Endothelial cell (in vitro differentiated cells): ENCODE results near the gene ANGPTL4. TPM values are rescaled to one million over a fixed set of nuclear protein-coding genes. Genes with fewer than 3 reads are reported as not detected.
A peak's percentile ranks its signal among the peaks of the same experiment; 100 is the strongest.

Source experiments
- DNase-seq: peaks from one replicate; pipeline ENCODE4 v3.0.0; 2021; ENCODE audit warnings: low spot score
- H3K27ac Mint-ChIP-seq: one replicate; pipeline ENCODE4 v1.8.0; 2021; ENCODE audit warnings: mixed read lengths, inconsistent platforms; ENCODE audit not compliant: unreplicated experiment
- H3K27me3 Mint-ChIP-seq: one replicate; pipeline ENCODE4 v1.8.0; 2021; ENCODE audit warnings: mild to moderate bottlenecking, moderate library complexity, mixed read lengths, inconsistent platforms; ENCODE audit not compliant: unreplicated experiment
- H3K36me3 Mint-ChIP-seq: one replicate; pipeline ENCODE4 v1.8.0; 2021; ENCODE audit warnings: mild to moderate bottlenecking, low read depth, mixed read lengths, inconsistent platforms; ENCODE audit not compliant: unreplicated experiment
- H3K4me1 Mint-ChIP-seq: one replicate; pipeline ENCODE4 v1.8.0; 2021; ENCODE audit warnings: mild to moderate bottlenecking, mixed read lengths, inconsistent platforms; ENCODE audit not compliant: unreplicated experiment
- H3K4me3 Mint-ChIP-seq: one replicate; pipeline ENCODE4 v1.8.0; 2021; ENCODE audit warnings: mild to moderate bottlenecking, mixed read lengths, inconsistent platforms; ENCODE audit not compliant: unreplicated experiment
- H3K9me3 Mint-ChIP-seq: one replicate; pipeline ENCODE4 v1.8.0; 2021; ENCODE audit warnings: mixed read lengths, inconsistent platforms; ENCODE audit not compliant: unreplicated experiment
- total RNA-seq: library from RNA; stranded (reverse); fragmentation: NEBNext Ultra II Directional; extraction: Animal tissue kit (Norgen Biotek cat#: 25700); gene quantifications from one replicate; pipeline ENCODE4 v1.2.1, GENCODE V29; 2021; ENCODE audit not compliant: unreplicated experiment
- TF ChIP-seq, protein P1 (sequence below): fragments of 200-600 bp; sonication (generic); IDR thresholded peaks from one replicate; pipeline ENCODE4 v1.5.0; 2021; ENCODE audit warnings: antibody characterized with exemption; ENCODE audit not compliant: unreplicated experiment

The ANGPTL4 gene
- total RNA-seq, 1 donor from 2014 or later: 14.3 TPM

- Mint-ChIP-seq H3K9me3 (no peaks in the 10 kb centered on the region), H3K4me1 (peaks cover 53% of the 10 kb centered on the region), H3K36me3 (peaks cover 20% of the 10 kb centered on the region), H3K4me3 (no peak overlapping the region), H3K27me3 (peaks cover 20% of the 10 kb centered on the region), H3K27ac (peak overlapping the region; percentile 92)
- TF ChIP-seq, protein P1, sequence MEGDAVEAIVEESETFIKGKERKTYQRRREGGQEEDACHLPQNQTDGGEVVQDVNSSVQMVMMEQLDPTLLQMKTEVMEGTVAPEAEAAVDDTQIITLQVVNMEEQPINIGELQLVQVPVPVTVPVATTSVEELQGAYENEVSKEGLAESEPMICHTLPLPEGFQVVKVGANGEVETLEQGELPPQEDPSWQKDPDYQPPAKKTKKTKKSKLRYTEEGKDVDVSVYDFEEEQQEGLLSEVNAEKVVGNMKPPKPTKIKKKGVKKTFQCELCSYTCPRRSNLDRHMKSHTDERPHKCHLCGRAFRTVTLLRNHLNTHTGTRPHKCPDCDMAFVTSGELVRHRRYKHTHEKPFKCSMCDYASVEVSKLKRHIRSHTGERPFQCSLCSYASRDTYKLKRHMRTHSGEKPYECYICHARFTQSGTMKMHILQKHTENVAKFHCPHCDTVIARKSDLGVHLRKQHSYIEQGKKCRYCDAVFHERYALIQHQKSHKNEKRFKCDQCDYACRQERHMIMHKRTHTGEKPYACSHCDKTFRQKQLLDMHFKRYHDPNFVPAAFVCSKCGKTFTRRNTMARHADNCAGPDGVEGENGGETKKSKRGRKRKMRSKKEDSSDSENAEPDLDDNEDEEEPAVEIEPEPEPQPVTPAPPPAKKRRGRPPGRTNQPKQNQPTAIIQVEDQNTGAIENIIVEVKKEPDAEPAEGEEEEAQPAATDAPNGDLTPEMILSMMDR: no peak
- no peak for DNase-seq
Observed at GRCh38 chr19:8395621-8396082, 31.7 kb downstream of the ANGPTL4 start.

DNA sequence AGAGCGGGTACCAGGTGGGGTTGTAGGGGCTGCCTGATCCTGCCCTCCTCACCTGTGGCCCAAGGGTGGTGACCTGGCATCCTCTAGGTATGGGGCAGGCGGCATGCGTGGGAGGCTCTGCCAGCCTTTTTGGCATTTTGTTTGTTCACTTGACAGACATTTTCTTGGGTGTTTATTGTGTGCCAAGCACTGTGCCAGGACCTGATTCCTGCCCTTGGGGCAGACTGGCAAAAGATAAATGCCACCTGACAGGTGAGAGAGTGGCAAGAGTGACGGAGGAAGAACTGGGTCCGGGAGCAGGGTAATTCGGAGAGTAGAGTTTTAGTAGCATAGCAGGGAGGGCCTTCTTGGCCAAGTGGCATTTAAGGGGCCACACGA lies 32.2 kb downstream of the ANGPTL4 start:
- Mint-ChIP-seq H3K27me3 (peaks cover 20% of the 10 kb centered on the region), H3K4me3 (no peak overlapping the region), H3K36me3 (peaks cover 20% of the 10 kb centered on the region), H3K9me3 (no peaks in the 10 kb centered on the region), H3K27ac (peak overlapping the region; percentile 92), H3K4me1 (peaks cover 53% of the 10 kb centered on the region)
- TF ChIP-seq, protein P1: no peak
- DNase-seq: no peak

GRCh38 chr19:8396563-8397203 lies 32.7 kb downstream of the ANGPTL4 start:
- DNase-seq: peak; percentile 78
- H3K27me3 Mint-ChIP-seq: peaks cover 22% of the 10 kb centered on the region
- no peaks in the 10 kb centered on the region for H3K9me3 Mint-ChIP-seq
- H3K36me3 Mint-ChIP-seq: peaks cover 20% of the 10 kb centered on the region
- H3K4me3 Mint-ChIP-seq: peak overlapping the region; percentile 70
- peaks cover 52% of the 10 kb centered on the region for H3K4me1 Mint-ChIP-seq
- peak overlapping the region; percentile 92 for H3K27ac Mint-ChIP-seq
- TF ChIP-seq, protein P1: peak; percentile 34

GRCh38 chr19:8397271-8397670 lies 33.3 kb downstream of the ANGPTL4 start:
- TF ChIP-seq, protein P1: no peak
- DNase-seq: no peak
- H3K4me1 Mint-ChIP-seq: peaks cover 47% of the 10 kb centered on the region
- peaks cover 22% of the 10 kb centered on the region for H3K27me3 Mint-ChIP-seq
- H3K4me3 Mint-ChIP-seq: no peak overlapping the region
- H3K9me3 Mint-ChIP-seq: no peaks in the 10 kb centered on the region
- peaks cover 20% of the 10 kb centered on the region for H3K36me3 Mint-ChIP-seq
- peak overlapping the region; percentile 92 for H3K27ac Mint-ChIP-seq

DNA sequence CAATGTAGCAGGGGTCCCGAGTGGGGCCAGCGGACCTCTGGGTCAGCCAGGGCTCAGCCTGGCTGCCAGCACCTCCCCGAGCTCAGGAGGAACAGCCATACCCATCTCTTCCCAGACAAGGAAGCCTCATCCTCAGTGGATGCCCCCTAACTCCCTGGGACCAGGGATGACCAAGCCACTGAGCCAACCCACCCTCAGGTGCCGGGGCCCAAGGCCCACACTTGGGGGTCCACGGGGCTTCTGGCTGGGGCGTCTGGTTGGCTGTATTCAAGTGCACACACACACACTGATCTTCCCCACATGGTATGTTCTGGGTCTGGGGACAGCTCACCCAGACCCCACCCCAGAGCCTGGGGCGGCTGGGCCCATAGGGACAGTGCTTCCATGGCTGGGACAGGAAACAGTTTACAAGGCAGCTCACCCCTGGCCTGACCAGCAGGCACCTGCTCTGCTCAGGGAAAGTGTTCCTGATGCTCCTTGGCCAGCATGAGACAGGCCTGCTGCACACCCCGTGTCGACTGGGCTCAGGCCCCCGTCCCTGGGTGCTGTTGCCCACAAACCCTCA lies 33.9 kb downstream of the ANGPTL4 start:
- Mint-ChIP-seq H3K36me3 (peaks cover 25% of the 10 kb centered on the region), H3K27me3 (peaks cover 22% of the 10 kb centered on the region), H3K4me3 (no peak overlapping the region), H3K9me3 (no peaks in the 10 kb centered on the region), H3K27ac (no peak overlapping the region), H3K4me1 (peaks cover 44% of the 10 kb centered on the region)
- TF ChIP-seq, protein P1: no peak
- no peak for DNase-seq
